HG03460 (cell line): ENCODE data around the gene PINLYP.
"Not testable (repeated sequence)": the region's sequence is repeated elsewhere in the genome, so short reads cannot be mapped to it uniquely, and the experiment has no call there.

Source experiments
- ATAC-seq: cut with Tn5 transposase; IDR thresholded peaks from one replicate; pipeline ENCODE4 v1.9.1; 2021; ENCODE audit not compliant: unreplicated experiment

The PINLYP gene

DNA sequence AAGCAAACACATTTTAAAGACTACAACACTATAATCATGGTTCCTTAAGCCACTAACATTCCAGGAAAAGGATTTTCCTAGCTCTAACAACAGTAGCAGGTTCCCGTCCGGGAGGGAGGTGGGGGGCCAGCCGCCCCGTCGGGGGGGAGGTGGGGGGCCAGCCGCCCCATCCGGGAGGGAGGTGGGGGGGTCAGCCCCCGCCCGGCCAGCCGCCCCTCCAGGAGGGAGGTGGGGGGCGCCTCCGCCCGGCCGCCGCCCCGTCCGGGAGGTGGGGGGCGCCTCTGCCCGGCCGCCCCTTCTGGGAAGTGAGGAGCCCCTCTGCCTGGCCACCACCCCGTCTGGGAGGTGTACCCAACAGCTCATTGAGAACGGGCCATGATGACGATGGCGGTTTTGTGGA is 27.7 kb upstream of the PINLYP start:
- not testable (repeated sequence) for ATAC-seq

- ATAC-seq, result no peak
Measured at GRCh38 chr19:43548706-43549105, 26.9 kb upstream of the PINLYP start.

GRCh38 chr19:43551399-43552197 is 24.0 kb upstream of the PINLYP start:
- ATAC-seq, result no peak

DNA sequence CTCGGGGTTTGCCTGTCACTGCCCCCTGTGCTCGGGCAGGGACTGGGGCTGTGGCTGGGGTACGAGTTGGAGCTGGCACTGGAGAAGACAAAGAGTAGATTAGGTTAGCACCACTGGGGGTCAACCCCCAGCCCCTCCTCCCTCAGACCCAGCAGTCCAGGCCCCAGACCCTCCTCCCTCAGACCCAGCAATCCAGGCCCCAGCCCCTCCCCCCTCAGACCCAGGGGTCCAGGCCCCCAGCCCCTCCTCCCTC is 23.5 kb upstream of the PINLYP start:
- ATAC-seq, result no peak

GRCh38 chr19:43552616-43553015 is 23.0 kb upstream of the PINLYP start:
- ATAC-seq, result no peak

- ATAC-seq, result no peak
Measured at GRCh38 chr19:43553656-43554055, 21.9 kb upstream of the PINLYP start.

DNA sequence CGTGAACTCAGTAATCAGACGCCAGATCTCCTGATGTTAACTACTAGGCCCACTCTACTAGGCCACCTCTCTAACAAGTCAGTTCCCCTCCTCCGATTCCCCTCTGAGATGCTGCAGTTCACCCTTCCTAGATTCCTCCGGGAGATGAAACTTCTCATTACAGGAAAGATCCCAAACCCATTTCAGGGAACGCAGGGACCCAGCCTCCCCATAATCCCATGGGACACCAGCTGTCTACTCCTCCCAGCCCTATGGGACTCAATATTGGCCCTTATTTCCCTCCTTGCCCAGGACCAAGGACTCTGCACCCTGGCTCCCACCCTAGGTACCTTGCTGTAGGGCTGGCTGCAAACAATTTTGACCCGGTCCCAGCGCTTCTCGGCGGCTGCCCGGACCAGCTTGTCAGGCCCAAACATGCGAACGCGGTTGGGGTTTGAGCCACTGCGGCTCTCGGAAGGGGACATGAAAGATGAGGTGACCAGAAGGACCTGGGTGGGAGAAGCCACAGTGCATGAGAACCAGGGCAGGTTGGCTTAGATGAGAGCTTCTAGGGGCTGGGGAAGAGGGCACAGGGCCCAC is 21.2 kb upstream of the PINLYP start:
- no peak for ATAC-seq

GRCh38 chr19:43555185-43555770 is 20.3 kb upstream of the PINLYP start:
- no peak for ATAC-seq

GRCh38 chr19:43560687-43561086 is 14.9 kb upstream of the PINLYP start:
- no peak for ATAC-seq

DNA sequence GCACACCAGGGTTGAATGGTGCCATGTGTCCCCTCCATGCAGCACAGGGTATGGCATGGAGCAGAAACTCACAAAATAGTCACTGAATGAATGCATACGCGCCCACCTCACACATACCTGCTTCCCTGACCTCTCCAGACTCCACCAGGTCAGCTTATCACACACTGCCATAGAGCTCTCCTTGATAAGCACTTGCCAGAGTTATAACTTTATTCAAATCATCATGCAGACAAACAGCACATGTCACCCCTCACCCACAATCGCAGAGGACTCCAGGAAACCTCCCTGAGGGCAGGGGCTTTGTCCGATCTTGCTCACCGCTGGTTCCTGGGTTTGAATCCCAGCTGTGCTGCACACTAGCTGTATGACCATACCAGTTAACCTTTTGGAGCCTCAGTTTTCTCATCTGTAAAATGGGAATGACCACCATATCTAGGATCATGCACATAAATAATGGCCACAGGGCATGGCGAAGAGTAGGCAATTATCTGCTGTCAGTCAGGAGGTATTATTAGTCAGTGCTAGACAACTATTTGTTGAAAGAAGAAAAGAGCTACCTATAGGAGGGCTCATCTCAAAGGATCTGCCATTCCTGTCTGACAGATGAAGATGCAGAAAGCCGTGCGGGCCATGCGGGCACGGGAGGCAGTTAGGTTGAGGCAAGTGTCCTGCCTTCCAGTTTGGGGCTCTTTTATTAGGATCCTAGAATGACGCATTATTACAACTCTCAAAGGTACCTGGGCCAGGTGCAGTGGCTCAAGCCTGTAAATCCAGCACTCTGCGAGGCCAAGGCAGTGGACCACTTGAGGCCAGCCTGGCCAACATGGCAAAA is 14.2 kb upstream of the PINLYP start:
- no peak for ATAC-seq

- no peak for ATAC-seq
Measured at GRCh38 chr19:43562226-43562697, 13.3 kb upstream of the PINLYP start.

- peak; percentile 82 for ATAC-seq
Measured at GRCh38 chr19:43562698-43563241, 12.8 kb upstream of the PINLYP start.

- no peak for ATAC-seq
Measured at GRCh38 chr19:43563816-43564457, 11.7 kb upstream of the PINLYP start.

GRCh38 chr19:43564800-43565199 is 10.8 kb upstream of the PINLYP start:
- ATAC-seq, result no peak

DNA sequence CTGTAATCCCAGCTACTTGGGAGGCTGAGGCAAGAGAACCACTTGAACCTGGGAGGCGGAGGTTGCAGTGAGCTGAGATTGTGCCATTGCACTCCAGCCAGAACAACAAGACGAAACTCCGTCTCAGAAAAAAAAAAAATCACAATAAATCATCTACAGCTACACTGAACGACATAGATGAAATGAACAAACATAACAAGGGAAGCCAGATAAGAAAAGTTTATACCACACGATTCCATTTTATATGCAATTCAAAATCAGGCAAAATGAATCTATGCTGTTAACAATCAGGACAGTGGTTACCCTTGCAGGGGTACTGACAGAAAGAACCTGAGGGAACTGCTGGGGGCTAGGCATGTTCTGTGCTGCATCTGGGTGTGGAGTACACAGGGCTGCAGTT is 5.9 kb upstream of the PINLYP start:
- ATAC-seq, result no peak

DNA sequence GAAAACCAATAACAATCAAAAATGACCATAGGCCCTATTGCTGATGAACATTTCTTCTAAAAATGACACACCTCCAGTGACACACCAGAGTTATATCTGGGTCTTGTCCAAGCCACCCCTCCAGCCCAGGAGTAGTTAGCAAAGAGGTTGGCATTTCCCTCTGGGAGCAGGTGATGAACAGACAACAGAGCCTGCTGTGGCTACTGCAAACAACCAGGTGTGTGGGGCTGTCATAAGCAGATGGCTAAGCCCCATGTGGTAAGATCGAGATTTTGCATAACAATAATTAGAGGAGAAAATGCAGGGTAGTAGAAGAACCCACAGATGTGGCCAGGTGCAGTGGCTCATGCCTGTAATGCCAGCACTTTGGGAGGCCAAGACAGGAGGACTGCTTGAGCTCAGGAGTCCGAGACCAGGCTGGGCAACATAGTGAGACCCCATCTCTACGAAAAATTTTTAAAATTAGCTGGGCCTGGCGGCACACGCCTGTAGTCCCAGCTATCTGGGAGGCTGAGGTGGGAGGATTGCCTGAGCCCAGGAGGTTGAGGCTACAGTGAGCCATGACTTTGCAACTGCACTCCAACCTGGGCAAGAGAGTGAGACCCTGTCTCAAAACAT is 5.3 kb upstream of the PINLYP start:
- ATAC-seq, result no peak

DNA sequence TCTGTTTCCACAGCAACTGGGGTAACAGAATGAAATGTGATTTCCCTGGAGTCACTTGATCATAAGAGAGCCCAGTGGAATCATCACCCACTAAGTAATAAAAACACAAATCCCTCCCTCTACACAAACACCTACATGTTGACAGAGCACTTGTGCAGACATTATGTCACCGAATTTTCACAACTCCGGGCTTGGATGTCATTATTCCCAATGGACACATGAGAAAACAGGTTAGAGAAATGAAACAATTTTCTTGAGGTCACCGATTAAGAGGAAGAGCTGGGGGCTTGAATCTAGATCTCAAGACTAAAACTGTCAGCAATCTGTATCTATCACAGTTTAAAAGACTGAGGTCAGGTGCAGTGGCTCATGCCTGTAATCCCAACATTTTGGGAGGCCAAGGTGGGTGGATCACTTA is 3.4 kb upstream of the PINLYP start:
- ATAC-seq, result no peak

DNA sequence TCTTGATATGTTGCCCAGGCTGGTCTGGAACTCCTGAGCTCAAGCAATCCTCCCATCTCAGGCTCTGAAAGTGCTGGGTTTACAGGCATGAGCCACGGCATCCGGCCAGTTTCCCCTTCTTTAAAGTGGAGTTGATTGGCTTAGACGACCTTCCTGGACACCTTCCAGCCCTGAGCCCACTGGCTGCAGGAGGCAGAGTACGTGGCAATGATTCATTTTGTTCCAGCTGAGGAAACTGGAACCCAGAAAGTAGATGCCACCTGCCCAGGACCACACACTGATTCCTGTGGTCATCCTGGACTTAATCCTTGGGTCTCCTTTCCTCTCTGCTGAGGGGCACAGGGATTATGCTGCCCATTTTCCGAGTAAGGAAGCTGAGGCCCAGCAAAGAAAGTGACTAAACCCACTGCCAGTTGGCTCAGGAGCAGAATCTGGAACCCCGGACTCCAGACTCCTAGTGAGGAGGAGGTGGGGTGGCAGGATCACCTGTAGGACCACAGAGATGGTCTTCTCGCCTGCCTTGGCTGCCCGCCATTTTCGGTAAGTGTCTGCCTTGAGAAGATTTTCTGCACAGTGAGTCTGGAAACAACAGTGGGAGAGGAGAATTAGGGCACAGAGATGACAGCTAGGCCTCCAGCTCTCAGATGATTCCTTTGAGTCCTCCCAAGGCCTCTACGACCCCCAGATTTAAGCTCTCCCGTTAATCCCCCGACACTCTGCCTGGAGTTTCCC is 1.0 kb upstream of the PINLYP start:
- ATAC-seq, result no peak

DNA sequence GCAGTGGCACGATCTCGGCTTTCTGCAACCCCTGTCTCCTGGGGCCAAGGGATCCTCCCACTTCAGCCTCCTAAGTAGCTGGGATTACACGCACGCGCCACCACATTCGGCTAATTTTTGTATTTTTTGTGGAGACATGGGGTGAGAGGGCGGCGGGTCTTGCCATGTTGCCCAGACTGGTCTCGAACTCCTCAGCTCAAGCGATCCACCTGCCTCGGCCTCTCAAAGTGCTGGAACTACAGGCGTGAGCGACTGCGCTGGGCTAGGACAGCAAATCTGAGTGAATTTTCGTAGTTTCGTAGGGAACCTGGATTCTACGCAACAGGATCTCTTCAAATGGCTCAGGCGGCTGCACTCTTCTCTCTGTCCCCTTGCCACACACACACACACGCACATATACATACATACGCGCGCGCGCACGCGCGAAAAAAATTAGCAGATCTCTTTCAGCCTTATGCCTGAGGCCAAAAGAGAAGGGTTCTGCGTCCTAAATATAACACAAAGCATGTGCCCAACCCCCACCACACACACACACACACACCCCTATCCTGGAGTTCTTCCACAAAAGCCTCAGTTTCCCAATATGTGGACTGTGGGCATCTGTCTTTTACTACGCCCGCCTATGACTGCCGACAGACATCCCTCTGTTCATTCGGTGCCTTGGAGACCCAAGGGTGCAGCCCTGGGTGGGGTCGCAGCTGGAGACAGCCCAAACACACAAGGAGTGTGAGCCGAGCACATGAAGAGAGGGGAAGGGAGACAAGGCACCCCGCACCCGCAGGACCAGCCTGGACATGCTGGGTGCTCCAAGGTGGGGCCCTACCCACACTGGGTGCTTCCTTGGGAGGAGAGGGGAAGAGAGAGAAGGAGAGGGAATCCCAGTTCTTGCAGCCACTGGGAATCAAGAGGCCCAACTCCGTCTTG is 616 bp downstream of the PINLYP start:
- ATAC-seq, result no peak
